Left lung (tissue), 10 donors: ENCODE results near the gene PHLDB3. TPM values are rescaled to one million over a fixed set of nuclear protein-coding genes. Genes with fewer than 3 reads are reported as not detected.
"Not testable (repeated sequence)": the region's sequence is repeated elsewhere in the genome, so short reads cannot be mapped to it uniquely, and the experiment has no call there.

Source experiments
- ATAC-seq: fragments of 200-7000 bp; cut with Tn5 transposase; one replicate; pipeline ENCODE4 v1.9.1; 2020; ENCODE audit warnings: moderate library complexity
- DNase-seq, 4 donors: peaks; one replicate each; pipeline ENCODE4 v3.0.0-alpha.2; 2013 to 2020
- H3K27ac ChIP-seq, 2 donors: fragments of 200-600 bp; sonication (generic) in 1 of 2; one replicate each; pipeline versions ENCODE4 v1.5.0 to v1.8.0; 2020 to 2021
- H3K27me3 ChIP-seq, 2 donors: fragments of 200-600 bp; sonication (generic) in 1 of 2; one replicate each; pipeline versions ENCODE4 v1.5.0 to v1.8.0; 2020 to 2021
- H3K36me3 ChIP-seq, 2 donors: fragments of 200-600 bp; sonication (generic) in 1 of 2; one replicate each; pipeline versions ENCODE4 v1.5.0 to v1.8.0; 2020 to 2021
- H3K4me1 ChIP-seq, 2 donors: fragments of 200-600 bp; one replicate each; pipeline ENCODE4 v1.8.0; 2021
- H3K4me3 ChIP-seq, 2 donors: fragments of 200-600 bp; sonication (generic) in 1 of 2; one replicate each; pipeline versions ENCODE4 v1.5.0 to v1.8.0; 2020 to 2021; ENCODE audit warnings: mild to moderate bottlenecking in 1 of 2
- H3K9me3 ChIP-seq, 2 donors: fragments of 200-600 bp; sonication (generic) in 1 of 2; one replicate each; pipeline versions ENCODE4 v1.5.0 to v1.8.0; 2020 to 2021
- intact Hi-C, 2 donors: fragments of 100-400 bp; cut with DNase I; formaldehyde crosslinking; loops; one replicate each; pipeline versions ENCODE4 v1.11.2 to v1.14.2; 2022
- polyA plus RNA-seq, 6 donors: library from polyadenylated mRNA; unstranded; fragments of 120-200 nt; gene quantifications; one replicate each; pipeline ENCODE4 v1.2.1, GENCODE V29; 2013; ENCODE audit not compliant: insufficient read length in 6 of 6
- total RNA-seq, 2 donors: library from RNA; stranded (reverse); fragmentation: NEBNext Ultra II Directional; extraction: Animal tissue kit (Norgen Biotek cat#: 25700); gene quantifications; one replicate each; pipeline ENCODE4 v1.2.1, GENCODE V29; 2021
- TF ChIP-seq, protein P1 (sequence below), 2 donors: fragments of 200-600 bp; sonication (generic) in 1 of 2; IDR thresholded peaks; one replicate each; pipeline versions ENCODE4 v1.5.0 to v1.8.0; 2021; ENCODE audit warnings: antibody characterized with exemption in 2 of 2
- donor health status: DM: no; HTN: yes; CAD: no.
- donor health status: DM: no; HTN: no; CAD: no.

Gene PHLDB3
- total and polyA plus RNA-seq, 8 donors = 4.5 to 13.3 (median 9.8) TPM

DNA sequence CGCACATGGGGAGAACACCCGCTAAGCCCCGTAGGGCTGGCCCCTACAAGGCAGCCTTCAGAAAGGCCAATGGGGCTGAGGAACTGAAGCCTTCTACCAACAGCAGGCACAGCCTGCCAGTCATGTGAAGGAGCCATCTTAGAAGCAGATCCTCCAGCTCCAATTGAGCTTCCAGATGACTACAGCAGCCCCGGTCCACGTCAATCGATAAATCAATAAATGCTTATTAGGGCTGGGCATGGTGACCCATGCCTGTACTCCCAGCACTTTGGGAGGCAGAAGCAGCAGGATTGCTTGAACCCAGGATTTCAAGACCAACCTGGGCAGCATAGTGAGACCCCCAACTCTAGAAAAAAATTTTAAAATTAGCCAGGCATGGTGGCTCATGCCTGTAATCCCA, 66.8 kb downstream of the PHLDB3 start:
- TF ChIP-seq, protein P1, sequence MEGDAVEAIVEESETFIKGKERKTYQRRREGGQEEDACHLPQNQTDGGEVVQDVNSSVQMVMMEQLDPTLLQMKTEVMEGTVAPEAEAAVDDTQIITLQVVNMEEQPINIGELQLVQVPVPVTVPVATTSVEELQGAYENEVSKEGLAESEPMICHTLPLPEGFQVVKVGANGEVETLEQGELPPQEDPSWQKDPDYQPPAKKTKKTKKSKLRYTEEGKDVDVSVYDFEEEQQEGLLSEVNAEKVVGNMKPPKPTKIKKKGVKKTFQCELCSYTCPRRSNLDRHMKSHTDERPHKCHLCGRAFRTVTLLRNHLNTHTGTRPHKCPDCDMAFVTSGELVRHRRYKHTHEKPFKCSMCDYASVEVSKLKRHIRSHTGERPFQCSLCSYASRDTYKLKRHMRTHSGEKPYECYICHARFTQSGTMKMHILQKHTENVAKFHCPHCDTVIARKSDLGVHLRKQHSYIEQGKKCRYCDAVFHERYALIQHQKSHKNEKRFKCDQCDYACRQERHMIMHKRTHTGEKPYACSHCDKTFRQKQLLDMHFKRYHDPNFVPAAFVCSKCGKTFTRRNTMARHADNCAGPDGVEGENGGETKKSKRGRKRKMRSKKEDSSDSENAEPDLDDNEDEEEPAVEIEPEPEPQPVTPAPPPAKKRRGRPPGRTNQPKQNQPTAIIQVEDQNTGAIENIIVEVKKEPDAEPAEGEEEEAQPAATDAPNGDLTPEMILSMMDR (IDR thresholded peaks at IDR 0.05) = no peak
- ATAC-seq (no peak), DNase-seq (no peak)
- intact Hi-C loops = no loop called here
- H3K4me1 ChIP-seq = peaks cover 0 to 10% of the 10 kb centered on the region in 2 donors
- H3K27ac ChIP-seq = no peak overlapping the region
- no peak overlapping the region for H3K4me3 ChIP-seq
- H3K36me3 ChIP-seq = no peaks in the 10 kb centered on the region
- H3K9me3 ChIP-seq = no peaks in the 10 kb centered on the region
- no peaks in the 10 kb centered on the region for H3K27me3 ChIP-seq

DNA sequence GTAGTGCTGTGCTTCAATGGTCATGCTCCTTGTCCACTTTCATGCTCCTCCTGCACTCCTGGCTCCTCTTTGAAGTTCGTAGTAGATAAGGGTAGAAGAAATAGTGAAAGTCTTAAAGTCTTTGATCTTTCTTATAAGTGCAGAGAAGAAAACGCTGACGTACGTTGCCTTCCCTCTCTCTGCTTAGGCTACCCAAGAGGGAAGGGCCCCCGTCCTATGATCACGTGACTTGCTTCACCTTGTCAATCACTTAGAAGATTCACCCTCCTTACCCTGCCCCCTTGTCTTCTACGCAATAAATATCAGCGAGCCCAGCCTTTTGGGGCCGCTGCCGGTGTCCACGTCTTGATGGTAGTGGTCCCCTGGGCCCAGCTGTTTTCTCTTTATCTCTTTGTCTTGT, 67.3 kb downstream of the PHLDB3 start:
- ATAC-seq, H3K27ac ChIP-seq, H3K9me3 ChIP-seq, DNase-seq, H3K4me3 ChIP-seq, intact Hi-C loops, H3K36me3 ChIP-seq, H3K27me3 ChIP-seq: not testable (repeated sequence)
- H3K4me1 ChIP-seq = peaks cover 0 to 10% of the 10 kb centered on the region in 2 donors

DNA sequence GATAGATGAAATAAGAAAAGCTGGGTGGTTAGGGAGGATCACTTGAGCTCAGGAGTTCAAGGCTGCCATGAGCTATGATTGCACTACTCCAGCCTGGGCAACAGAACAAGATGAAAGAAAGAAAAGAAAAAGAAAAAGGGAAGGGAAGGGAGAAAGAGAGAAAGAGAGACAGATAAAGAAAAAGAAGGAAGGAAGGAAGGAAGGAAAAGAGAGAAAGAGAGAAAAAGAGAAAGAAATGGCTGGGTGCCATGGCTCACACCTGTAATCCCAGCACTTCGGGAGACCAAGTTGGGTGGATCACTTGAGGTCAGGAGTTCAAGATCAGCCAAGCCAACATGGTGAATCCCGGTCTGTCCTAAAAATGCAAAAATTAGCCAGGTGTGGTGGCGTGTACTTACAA, 68.8 kb downstream of the PHLDB3 start:
- intact Hi-C loops = no loop called here
- ATAC-seq = no peak
- no peaks in the 10 kb centered on the region for H3K9me3 ChIP-seq

DNA sequence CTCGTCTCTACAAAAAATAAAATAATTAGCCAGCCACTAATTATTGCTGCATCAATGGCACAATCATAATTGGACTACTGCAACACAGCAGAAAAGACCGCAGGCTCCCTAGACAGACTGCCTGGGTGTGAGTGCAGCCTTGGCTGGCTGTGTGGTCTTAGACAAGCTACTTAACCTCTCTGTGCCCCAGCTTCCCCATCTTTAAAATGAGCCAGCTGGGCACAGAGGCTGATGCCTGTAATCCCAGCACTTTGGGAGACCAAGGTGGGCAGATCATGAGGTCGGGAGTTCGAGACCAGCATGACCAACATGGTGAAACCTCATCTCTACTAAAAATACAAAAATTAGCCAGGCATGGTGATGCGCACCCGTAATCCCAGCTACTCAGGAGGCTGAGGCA, 70.9 kb downstream of the PHLDB3 start:
- Histone ChIP-seq H3K4me1 (peaks cover 0 to 11% of the 10 kb centered on the region in 2 donors), H3K27ac (no peak overlapping the region), H3K36me3 (no peaks in the 10 kb centered on the region), H3K27me3 (no peaks in the 10 kb centered on the region), H3K4me3 (no peak overlapping the region), H3K9me3 (no peaks in the 10 kb centered on the region)
- no peak for DNase-seq
- intact Hi-C loops = no loop called here
- no peak for ATAC-seq
- TF ChIP-seq, protein P1 (IDR thresholded peaks at IDR 0.05) = no peak

More for the DNA sequence above, 68.8 kb downstream of the PHLDB3 start:
- Histone ChIP-seq H3K36me3 (no peaks in the 10 kb centered on the region), H3K4me1 (peaks cover 0 to 11% of the 10 kb centered on the region in 2 donors), H3K4me3 (no peak overlapping the region), H3K27ac (no peak overlapping the region), H3K27me3 (no peaks in the 10 kb centered on the region)
- no peak for DNase-seq
- TF ChIP-seq, protein P1 (IDR thresholded peaks at IDR 0.05) = no peak

DNA sequence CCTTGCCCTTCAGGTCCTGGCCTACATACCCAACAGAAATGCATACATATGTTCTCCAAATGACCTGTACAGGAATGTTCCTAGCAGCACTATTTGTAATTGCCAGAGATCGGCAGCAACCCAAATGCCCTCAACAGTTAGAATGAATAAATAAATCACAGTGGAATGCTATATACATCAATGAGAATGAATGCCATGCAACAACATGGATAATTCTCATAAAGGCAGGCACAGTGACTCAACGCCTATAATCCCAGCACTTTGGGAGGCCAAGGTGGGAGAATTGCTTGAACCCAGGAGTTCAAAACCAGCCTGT, 71.2 kb downstream of the PHLDB3 start:
- H3K9me3 ChIP-seq = no peaks in the 10 kb centered on the region
- H3K27me3 ChIP-seq = no peaks in the 10 kb centered on the region
- DNase-seq = no peak
- H3K4me1 ChIP-seq = peaks cover 0 to 7% of the 10 kb centered on the region in 2 donors
- intact Hi-C loops = no loop called here
- no peak overlapping the region for H3K4me3 ChIP-seq
- no peaks in the 10 kb centered on the region for H3K36me3 ChIP-seq
- ATAC-seq = no peak
- TF ChIP-seq, protein P1 (IDR thresholded peaks at IDR 0.05) = no peak
- no peak overlapping the region for H3K27ac ChIP-seq

DNA sequence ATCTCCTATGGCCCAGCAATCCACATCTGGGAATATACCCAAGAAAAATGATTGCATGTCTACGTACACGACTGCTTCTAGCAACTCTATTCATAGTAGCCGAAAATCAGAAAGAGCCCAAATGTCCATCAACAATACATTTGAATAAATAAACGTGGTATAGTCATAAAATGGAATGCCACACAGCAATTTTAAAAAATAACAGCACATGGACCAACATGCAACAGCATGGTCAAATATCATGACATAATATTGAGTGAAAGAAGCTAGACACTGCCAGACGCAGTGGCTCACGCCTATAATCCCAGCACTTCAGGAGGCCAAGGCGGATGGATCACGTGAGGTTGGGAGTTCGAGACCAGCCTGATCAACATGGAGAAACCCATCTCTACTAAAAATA, 73.6 kb downstream of the PHLDB3 start:
- Histone ChIP-seq H3K4me1 (peaks cover 0 to 5% of the 10 kb centered on the region in 2 donors), H3K36me3 (no peaks in the 10 kb centered on the region), H3K9me3 (no peaks in the 10 kb centered on the region), H3K27ac (no peak overlapping the region), H3K4me3 (no peak overlapping the region), H3K27me3 (no peaks in the 10 kb centered on the region)
- ATAC-seq (no peak), DNase-seq (no peak)
- TF ChIP-seq, protein P1 (IDR thresholded peaks at IDR 0.05) = no peak
- intact Hi-C loops = no loop called here
